Mammary epithelial cell (primary cell): Measurements from ENCODE around the gene MRI1.

ENCODE experiments used
- EZH2 ChIP-seq: IDR thresholded peaks from 2 replicates; pipeline ENCODE4 v1.6.1; 2012; ENCODE audit warnings: low read length, inconsistent platforms, borderline replicate concordance
- TF ChIP-seq, protein P1 (sequence below), 2 donors: IDR thresholded peaks in 1 of 2; conservative IDR thresholded peaks in 1 of 2; 2 replicates each; pipeline ENCODE4 v1.5.1; 2011 to 2012; ENCODE audit warnings: inconsistent platforms in 2 of 2, low read length in 2 of 2, mild to moderate bottlenecking in 2 of 2, control low read depth in 1 of 2, low read depth in 1 of 2; ENCODE audit not compliant: insufficient read depth in 1 of 2; ENCODE audit errors: extremely low read depth in 1 of 2

DNA sequence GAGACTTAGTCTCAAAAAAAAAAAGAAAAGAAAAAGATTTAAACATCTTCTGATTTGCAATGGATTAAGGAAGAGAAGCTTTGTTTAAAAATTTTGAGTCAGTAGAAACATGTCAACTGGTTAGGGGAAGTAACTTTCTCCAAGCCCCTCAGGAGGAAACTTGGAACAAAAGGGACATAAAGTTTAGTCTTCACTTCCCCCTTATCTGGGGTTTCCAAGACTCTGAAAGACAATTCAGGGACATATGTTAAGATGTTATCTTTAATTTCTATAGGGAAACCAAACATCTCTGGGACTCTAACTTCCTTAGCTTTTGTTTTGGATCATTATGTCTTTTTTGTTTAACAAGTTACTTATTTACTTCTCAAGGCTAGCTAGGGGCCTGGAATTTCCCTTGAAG is 20.1 kb upstream of the MRI1 start:
- TF ChIP-seq, protein P1, sequence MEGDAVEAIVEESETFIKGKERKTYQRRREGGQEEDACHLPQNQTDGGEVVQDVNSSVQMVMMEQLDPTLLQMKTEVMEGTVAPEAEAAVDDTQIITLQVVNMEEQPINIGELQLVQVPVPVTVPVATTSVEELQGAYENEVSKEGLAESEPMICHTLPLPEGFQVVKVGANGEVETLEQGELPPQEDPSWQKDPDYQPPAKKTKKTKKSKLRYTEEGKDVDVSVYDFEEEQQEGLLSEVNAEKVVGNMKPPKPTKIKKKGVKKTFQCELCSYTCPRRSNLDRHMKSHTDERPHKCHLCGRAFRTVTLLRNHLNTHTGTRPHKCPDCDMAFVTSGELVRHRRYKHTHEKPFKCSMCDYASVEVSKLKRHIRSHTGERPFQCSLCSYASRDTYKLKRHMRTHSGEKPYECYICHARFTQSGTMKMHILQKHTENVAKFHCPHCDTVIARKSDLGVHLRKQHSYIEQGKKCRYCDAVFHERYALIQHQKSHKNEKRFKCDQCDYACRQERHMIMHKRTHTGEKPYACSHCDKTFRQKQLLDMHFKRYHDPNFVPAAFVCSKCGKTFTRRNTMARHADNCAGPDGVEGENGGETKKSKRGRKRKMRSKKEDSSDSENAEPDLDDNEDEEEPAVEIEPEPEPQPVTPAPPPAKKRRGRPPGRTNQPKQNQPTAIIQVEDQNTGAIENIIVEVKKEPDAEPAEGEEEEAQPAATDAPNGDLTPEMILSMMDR (conservative IDR thresholded peaks at IDR 0.05 in 1 of 2, IDR thresholded peaks at IDR 0.05 in 1 of 2; ENCODE audit: extremely low read depth in 1 of 2, insufficient read depth in 1 of 2, low read depth in 1 of 2, low read length in 2 of 2): no peak
- no peak for TF ChIP-seq EZH2
